SKM-1 treated with dmso at 0.1 percent for 144 hours (cell line): ENCODE results near the gene PTGR2.
"Not testable (repeated sequence)": the region's sequence is repeated elsewhere in the genome, so short reads cannot be mapped to it uniquely, and the experiment has no call there.

Experiments
- DNase-seq: peaks from one replicate; lab custom pipeline; 2025; ENCODE audit not compliant: unreplicated experiment; lab: John Stamatoyannopoulos, UW

PTGR2 gene

GRCh38 chr14:73829526-73830431, 21.9 kb upstream of the PTGR2 start:
- DNase-seq = peak; percentile 17

GRCh38 chr14:73833034-73833433, 18.6 kb upstream of the PTGR2 start:
- DNase-seq = no peak

GRCh38 chr14:73833530-73834260, 17.9 kb upstream of the PTGR2 start:
- no peak for DNase-seq

DNA sequence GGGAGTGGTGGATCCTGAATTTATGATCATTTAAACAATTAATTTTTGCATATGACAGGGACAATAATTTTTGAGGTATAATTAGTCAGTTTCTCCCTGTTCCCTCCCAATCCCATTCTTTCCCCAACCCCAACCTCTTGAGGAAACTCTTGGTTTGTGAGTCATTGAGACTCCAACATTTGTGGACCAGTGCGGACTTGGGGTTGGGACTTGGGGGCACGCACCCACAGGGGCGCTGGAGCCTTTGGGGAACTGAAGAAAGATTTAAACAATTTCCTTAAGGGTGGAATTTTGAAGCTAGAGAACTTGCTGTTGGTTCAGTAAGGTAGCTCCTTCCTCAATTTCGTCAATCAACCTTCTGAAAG, 17.4 kb upstream of the PTGR2 start:
- DNase-seq = no peak

DNA sequence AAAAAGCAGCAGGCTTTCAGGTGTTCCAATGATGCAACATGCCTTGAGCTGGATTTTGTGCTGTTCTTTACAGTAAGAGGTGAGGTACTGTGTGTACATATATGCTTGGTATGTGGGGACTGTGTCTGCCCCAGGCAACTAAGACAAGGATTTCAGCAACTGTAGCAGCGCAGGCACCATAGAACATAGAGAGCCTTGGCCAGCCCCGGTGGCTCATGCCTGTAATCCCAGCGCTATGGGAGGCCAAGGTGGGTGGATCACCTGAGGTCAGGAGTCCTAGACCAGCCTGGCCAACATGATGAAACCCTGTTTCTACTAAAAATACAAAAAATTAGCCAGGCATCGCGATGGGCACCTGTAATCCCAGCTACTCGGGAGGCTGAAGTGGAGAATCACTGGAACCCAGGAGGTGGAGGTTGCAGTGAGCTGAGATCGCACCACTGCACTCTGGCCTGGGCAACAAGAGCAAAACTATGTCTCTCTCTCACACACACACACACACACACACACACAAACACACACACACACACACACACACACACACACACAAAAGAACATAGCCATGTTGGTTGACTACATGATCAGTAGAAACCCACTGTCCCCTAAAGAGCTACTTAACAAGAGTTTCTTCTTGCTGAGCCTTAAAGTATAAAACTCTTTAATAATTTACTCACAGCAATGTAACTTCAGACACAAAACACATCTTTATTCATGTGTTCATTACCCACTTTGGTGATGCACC, 13.2 kb upstream of the PTGR2 start:
- DNase-seq = not testable (repeated sequence)

DNA sequence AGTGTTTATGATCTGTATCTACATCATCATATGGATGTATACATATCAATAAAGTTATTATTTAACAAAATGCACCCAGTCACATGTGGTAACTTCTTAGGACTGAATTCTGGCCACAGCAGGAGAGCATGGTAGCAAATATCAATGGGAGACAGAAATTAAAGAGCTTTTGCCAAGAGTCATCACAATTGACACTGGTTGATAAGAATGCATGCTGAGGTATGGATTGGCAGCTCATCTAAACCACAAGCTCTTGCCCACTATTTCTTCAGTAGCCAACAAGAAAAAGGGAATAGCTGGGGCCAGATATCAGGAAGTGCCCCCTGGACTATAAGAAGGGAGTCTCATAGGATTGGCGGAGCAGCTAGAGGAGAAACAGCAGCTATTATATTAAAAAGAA, 9.4 kb upstream of the PTGR2 start:
- DNase-seq = no peak

DNA sequence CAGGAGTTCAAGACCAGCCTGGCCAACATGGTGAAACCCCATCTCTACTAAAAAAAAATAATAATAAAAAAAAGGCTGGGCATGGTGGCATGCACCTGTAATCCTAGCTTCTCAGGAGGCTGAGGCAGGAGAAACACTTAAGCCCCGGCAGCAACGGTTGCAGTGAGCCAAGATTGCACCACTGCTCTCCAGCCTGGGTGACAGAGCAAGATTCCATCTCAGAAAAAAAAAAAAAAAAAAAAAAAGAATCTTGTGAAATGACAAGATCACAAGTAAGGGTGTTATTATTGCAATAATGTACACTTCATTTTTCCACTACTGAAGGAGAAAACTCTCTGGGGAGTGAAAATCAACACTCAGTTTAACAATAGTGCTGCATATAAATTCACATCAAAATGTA, 8.8 kb upstream of the PTGR2 start:
- no peak for DNase-seq

DNA sequence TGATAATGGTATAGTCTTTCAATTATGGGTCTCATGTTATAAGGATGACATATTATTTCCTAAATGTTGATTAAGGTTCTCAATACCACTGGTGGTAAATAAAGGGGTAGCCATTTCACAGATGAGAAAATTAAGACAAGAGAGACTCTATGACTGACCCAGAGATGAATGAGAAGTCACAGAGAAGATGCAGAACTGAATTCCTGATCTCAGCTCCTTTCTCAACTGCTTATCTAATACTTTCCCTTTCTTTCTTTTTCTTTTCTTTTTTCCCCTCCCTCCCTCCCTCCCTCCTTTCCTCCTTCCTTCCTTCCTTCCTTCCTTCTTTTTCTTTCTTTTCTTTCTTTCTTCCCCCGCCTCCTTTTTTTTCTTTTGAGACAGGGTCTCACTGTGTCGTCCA, 8.3 kb upstream of the PTGR2 start:
- no peak for DNase-seq

DNA sequence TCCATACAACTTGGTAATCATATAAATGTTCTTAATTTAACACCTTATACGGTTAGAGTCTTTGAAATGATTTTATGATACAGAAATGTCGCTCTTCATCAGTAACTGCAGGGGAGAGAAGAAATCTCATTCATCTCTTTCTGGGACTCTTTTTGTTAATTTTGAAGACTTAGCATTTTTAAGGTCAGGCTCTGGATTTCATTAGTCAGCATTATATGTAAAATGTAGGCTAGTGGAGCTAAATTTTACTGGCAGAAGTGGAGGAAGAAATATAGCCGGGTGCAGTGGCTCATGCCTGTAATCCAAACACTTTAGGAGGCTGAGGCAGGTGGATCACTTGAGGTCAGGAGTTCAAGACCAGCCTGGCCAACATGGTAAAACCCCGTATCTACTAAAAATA, 4.7 kb upstream of the PTGR2 start:
- DNase-seq = no peak

DNA sequence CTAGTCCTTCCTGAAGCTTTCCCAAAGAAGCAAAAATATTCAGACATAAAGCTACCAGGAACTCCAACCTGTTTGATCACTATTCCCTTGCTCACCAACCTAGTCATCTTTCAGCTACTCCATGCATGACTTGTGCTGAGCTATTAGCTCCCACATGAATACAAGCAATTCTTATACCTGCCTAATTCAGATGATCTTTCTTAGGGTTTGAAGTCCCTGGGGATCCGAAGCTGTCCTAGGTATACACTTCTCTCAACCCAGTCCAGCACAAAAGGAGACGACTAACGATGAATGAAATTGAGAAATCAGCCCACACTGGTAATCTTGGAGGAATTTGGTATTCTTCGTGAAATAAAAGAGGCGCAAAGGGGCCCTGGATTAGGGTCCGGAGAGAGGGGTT, 631 bp upstream of the PTGR2 start:
- no peak for DNase-seq

DNA sequence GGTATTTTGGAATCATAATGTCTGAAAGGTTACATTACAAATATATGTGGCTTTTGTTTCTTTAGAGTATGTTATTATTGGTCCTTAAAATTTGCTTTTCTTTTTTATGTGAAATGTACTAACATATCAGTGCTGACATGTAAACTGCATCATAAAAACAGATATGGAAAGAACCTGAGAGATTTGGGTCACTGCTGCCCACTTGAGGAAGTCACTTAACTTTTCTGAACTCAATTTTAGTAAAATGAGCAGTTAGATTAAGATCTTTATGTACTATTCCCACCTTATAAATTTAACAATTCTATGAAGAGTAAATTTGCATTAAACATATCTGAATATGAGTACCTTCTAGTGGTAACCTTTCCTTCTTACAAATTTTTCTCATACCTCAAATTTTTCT, 7.5 kb downstream of the PTGR2 start:
- DNase-seq = no peak

GRCh38 chr14:73861073-73861472, 9.4 kb downstream of the PTGR2 start:
- DNase-seq = no peak

GRCh38 chr14:73862480-73862879, 10.8 kb downstream of the PTGR2 start:
- DNase-seq = no peak

DNA sequence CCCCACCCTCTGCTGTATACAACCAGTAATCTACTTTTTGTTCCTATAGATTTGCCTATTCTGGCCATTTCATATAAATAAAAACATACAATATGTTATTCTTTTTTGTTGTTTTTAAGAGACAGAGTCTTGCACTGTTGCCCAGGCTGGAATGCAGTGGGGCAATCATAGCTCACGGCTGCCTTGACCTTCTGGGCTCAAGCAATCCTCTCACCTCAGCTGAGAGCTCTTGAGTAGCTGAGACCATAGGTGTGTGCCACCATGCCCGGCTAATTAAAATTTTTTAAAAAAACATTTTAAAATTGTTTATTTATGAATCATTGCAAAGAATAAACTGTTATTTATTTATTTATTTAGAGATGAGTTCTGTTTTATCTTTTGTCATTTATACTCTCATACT, 11.6 kb downstream of the PTGR2 start:
- DNase-seq = no peak

- DNase-seq = no peak
Observed at GRCh38 chr14:73865534-73866113, 14.0 kb downstream of the PTGR2 start.

- not testable (repeated sequence) for DNase-seq
Observed at GRCh38 chr14:73869754-73870153, 18.1 kb downstream of the PTGR2 start.

DNA sequence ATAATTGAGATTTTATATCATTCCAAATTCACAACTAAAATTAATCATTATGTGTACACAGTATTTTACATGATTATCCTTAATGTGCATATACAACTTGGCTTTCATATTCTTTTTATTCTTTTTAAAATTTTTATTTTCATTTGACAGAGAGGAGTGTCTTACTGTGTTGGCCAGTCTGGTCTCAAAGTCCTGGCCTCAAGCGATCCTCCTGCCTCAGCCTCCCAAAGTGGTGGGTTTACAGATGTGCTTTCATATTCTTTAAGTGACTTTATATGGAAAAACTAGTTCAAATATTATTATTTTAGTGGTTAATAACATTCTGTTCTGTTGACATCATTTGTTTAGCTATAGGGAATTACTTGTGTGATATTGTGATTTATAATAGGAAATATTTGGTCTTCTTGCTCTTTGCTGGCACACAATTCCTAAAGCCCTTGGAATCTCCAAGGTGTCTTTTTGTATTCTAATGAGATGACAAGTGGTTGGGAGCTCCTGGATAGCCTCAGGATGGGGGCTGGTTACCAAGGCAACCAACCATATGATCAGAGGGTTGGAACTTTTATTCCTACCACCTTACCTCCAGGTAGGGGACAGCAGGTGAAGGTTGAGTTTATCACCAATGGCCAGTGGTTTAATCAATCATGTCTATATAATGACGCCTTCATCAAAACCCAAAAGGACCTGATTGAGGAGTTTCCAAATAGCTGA, 19.0 kb downstream of the PTGR2 start:
- DNase-seq = no peak

DNA sequence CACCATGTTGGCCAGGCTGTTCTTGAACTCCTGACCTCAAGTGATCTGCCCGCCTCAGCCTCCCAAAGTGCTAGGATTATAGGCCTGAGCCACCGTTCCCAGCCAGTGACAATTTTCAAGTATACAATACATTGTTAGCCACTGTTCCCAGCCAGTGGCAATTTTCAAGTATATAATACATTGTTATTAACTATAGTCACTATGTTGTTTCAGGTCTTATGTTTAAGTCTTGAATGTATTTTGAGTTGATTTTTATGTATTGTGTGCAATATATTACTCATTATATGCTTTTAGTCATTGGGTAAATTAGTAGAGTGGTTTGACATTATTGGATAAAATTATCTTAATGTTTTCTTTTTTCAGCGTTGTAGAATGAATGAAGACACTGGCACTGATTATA, 22.0 kb downstream of the PTGR2 start:
- DNase-seq = no peak

DNA sequence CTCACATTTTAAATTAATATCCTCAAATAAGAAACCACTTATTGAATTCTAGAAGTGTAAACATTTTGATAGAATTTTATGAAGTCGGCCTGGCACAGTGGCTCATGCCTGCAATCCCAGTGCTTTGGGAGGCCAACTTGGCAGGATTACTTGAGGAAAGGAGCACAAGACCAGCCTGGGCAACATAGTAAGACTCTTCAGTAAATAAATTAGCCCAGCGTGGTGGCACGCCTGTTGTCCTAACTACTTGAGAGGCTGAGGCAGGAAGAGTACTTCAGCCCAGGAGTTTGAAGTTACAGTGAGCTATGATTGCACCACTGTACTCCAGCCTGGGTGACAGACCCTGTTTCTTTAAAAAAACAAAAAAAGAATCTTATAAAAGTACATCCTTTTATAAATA, 26.2 kb downstream of the PTGR2 start:
- DNase-seq = no peak

DNA sequence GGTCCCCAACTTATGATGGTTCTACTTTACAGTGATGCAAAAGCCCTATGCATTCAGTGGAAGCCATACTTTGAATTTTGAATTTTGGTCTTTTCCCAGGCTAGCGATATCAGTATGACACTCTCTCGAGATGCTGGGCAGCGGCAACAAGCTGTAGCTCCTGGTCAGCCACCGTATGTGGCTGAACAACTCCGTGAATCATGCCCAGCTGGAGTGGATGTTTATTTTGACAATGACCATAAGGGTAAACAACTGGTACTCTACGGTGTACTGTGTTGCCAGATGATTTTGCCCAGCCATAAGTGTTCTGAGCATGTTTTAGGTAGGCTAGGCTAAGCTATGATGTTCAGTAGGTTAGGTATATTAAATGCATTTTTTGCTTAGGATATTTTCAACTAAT, 26.8 kb downstream of the PTGR2 start:
- DNase-seq = no peak

DNA sequence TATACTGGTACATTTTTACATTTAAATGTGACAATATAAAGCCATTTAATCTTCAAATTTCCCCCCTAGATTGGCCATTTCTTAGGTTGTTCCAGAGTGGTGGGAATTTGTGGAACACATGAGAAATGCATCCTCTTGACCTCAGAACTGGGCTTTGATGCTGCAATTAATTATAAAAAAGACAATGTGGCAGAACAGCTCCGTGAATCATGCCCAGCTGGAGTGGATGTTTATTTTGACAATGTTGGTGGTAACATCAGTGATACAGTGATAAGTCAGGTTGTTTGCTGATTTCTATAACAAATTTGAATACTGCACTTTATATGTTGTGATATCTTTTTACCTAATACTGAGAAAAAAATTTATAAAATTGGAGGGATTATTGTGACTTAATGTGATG, 27.4 kb downstream of the PTGR2 start:
- DNase-seq = no peak
